Left forelimb (tissue), 1 donor: ENCODE results near the gene DNAJC22.
"Not testable (repeated sequence)": the region's sequence is repeated elsewhere in the genome, so short reads cannot be mapped to it uniquely, and the experiment has no call there.

Experiments
- DNase-seq: peaks from one replicate; pipeline ENCODE4 v3.0.0-alpha.2; 2018; ENCODE audit warnings: low spot score

Gene DNAJC22

GRCh38 chr12:49331380-49332222 lies 15.1 kb upstream of the DNAJC22 start:
- DNase-seq, result no peak

GRCh38 chr12:49332441-49332861 lies 14.2 kb upstream of the DNAJC22 start:
- no peak for DNase-seq

GRCh38 chr12:49332891-49333371 lies 13.8 kb upstream of the DNAJC22 start:
- no peak for DNase-seq

- not testable (repeated sequence) for DNase-seq
Measured at GRCh38 chr12:49333778-49334177, 12.9 kb upstream of the DNAJC22 start.

- DNase-seq, result no peak
Measured at GRCh38 chr12:49334226-49334625, 12.5 kb upstream of the DNAJC22 start.

GRCh38 chr12:49334681-49335080 lies 12.0 kb upstream of the DNAJC22 start:
- DNase-seq, result no peak

- no peak for DNase-seq
Measured at GRCh38 chr12:49335118-49335954, 11.4 kb upstream of the DNAJC22 start.

GRCh38 chr12:49335955-49336644 lies 10.6 kb upstream of the DNAJC22 start:
- no peak for DNase-seq

- DNase-seq, result peak; percentile 92
Measured at GRCh38 chr12:49336645-49337584, 9.8 kb upstream of the DNAJC22 start, which contains the start of gene C1QL4. Gene C1QL4, minus strand, starts transcription at chr12:49337188. Its CDS starts 711 bp downstream, at chr12:49336477.

GRCh38 chr12:49338830-49339463 lies 7.7 kb upstream of the DNAJC22 start:
- DNase-seq, result no peak

- DNase-seq, result no peak
Measured at GRCh38 chr12:49339464-49339861, 7.2 kb upstream of the DNAJC22 start.

GRCh38 chr12:49340095-49340870 lies 6.4 kb upstream of the DNAJC22 start:
- DNase-seq, result no peak

- DNase-seq, result no peak
Measured at GRCh38 chr12:49340971-49341776, 5.5 kb upstream of the DNAJC22 start.

- DNase-seq, result no peak
Measured at GRCh38 chr12:49341777-49342065, 5.0 kb upstream of the DNAJC22 start.

- DNase-seq, result no peak
Measured at GRCh38 chr12:49342066-49342913, 4.4 kb upstream of the DNAJC22 start.

GRCh38 chr12:49342914-49343731 lies 3.6 kb upstream of the DNAJC22 start:
- no peak for DNase-seq

- DNase-seq, result no peak
Measured at GRCh38 chr12:49344486-49345050, 2.1 kb upstream of the DNAJC22 start.
